Measurements from ENCODE around the gene APEH.

The APEH gene

GRCh38 chr3:49641921-49642707 is 32.0 kb upstream of the APEH start:
- no peak for DNase-seq (ENCODE audit: low read depth)
- H3K4me3 ChIP-seq (ENCODE audit: low read length): no peak overlapping the region
- TF ChIP-seq CTCF (conservative IDR thresholded peaks at IDR 0.05; ENCODE audit: low read length): no peak

GRCh38 chr3:49642708-49643145 is 31.4 kb upstream of the APEH start:
- DNase-seq (ENCODE audit: low read depth): no peak
- H3K4me3 ChIP-seq (ENCODE audit: low read length): no peak overlapping the region
- TF ChIP-seq CTCF (conservative IDR thresholded peaks at IDR 0.05; ENCODE audit: low read length): no peak

DNA sequence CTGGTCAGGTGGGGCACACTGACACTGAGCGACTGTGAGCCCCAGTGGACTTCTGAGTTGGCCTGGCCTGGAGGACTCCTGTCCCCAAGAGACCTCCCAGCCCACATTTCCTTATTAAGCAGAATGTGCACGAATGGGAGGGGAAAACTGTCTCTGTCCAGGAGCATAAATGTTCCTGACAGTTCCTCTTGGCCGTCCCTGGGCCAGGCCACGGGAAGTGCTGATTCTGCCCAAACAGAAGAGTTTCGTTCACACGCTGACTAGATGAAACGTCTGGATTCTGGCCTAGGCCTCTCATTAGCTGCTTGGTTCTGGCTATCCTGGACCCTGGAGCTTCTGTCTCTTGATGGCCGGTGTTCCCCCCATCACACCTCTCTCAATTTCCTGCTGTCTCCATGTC is 29.5 kb upstream of the APEH start:
- no peak for TF ChIP-seq CTCF (conservative IDR thresholded peaks at IDR 0.05; ENCODE audit: low read length)
- no peak for DNase-seq (ENCODE audit: low read depth)
- no peak overlapping the region for H3K4me3 ChIP-seq (ENCODE audit: low read length)

DNA sequence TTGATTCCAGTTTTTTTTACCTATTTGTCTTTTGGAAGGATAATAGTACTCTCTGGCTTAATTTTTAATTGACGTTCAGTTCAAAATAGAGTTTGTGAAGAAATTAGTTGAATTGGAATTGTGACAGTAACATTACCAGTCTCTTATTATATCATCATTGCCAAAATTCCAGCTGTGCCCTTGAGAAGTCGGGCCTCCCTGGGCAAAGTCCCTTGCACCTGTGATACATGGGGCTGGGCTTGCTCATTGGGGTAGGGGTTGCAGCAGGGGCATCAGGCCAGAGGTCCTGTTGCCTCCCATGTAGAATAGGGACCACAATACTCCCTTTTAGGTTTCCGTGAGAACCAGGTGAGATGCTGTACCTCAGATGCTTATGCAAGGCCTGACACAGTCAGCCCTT is 27.9 kb upstream of the APEH start:
- DNase-seq (ENCODE audit: low read depth): no peak
- no peak overlapping the region for H3K4me3 ChIP-seq (ENCODE audit: low read length)
- TF ChIP-seq CTCF (conservative IDR thresholded peaks at IDR 0.05; ENCODE audit: low read length): no peak

- DNase-seq (ENCODE audit: low read depth): no peak
- H3K4me3 ChIP-seq (ENCODE audit: low read length): no peak overlapping the region
- no peak for TF ChIP-seq CTCF (conservative IDR thresholded peaks at IDR 0.05; ENCODE audit: low read length)
Observed at GRCh38 chr3:49647741-49648140, 26.4 kb upstream of the APEH start.

GRCh38 chr3:49648354-49649019 is 25.7 kb upstream of the APEH start:
- no peak overlapping the region for H3K4me3 ChIP-seq (ENCODE audit: low read length)
- no peak for TF ChIP-seq CTCF (conservative IDR thresholded peaks at IDR 0.05; ENCODE audit: low read length)
- DNase-seq (ENCODE audit: low read depth): no peak

DNA sequence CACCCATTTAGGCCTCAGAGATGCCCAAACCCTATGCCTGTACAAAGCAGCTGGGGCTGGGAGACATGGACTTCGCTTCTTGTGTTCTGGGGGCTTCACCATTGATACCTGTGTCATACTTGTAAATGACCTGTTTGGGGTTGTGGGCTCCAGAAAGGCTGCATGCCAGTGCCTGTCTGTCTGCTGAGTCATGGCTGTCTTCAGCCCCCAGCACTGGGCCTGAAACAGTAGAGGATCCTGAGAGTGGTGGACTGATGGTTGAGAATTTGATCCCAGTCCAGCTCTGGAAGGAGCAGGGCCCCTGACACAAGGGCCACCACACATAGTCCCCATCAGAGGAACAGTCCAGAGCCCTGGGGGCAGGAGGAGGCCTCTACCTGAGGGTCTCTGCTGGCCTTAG is 24.6 kb upstream of the APEH start:
- H3K4me3 ChIP-seq (ENCODE audit: low read length): no peak overlapping the region
- no peak for TF ChIP-seq CTCF (conservative IDR thresholded peaks at IDR 0.05; ENCODE audit: low read length)
- no peak for DNase-seq (ENCODE audit: low read depth)

Data from AG10803 (cell line).